Measurements from ENCODE around the gene PCGF2.
"Not testable (repeated sequence)": the region's sequence is repeated elsewhere in the genome, so short reads cannot be mapped to it uniquely, and the experiment has no call there.

The PCGF2 gene

DNA sequence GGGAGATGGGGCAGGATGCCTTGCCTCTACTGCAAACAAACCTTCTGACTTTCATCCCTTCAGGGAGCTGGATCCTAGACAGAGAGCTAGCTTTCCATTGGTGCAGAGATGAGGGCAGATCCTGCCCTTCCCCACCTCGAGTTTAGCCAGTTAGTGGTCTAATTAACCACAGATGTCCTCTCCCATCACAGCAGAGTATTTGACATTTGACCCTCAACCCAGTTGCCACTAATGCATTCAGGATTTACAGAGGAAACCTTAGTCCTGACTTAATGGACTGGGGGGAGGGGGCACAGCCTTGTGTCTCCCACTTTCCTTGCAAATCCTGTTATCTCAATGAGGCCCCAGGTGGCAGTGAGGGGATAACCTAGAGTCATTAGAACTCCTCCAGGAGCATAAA lies 41.0 kb upstream of the PCGF2 start:
- TF ChIP-seq CTCF (IDR thresholded peaks at IDR 0.05; ENCODE audit: extremely low read depth, missing control alignments), result no peak
- no peak for DNase-seq (ENCODE audit: low spot score)

DNA sequence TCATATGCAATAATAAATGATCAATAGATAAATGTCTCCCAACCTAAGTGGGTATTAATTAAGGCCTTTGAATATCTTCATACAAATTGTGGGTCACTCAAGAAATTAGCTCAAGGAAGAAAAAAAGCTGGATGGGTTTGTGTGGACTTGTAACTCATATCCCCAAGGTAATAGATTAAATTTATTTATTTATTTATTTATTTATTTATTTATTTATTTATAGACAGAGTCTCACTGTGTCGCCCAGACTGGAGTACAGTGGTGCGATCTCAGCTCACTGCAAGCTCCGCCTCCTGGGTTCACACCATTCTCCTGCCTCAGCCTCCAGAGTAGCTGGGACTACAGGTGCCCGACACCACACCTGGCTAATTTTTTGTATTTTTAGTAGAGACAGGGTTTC lies 39.9 kb upstream of the PCGF2 start:
- DNase-seq (ENCODE audit: low spot score), result not testable (repeated sequence)

DNA sequence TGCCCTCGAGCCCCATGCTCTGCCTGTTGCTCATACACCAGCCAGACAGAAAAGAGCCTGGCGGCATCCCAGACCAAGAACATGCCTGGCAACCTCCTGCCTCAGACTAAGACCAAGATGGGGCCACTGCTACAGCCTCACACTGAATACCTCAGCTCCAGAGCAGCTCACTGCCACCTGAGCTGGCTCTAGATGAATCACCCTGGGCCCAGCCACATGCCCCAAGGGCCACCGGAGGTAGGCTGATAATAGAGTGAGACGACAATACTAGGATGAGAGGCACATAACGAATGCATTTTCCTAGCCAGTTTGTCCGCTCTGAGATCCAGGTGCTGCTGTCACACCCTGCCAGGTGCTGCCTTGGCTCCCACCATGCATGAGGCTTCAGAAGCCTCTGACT lies 38.2 kb upstream of the PCGF2 start:
- no peak for TF ChIP-seq CTCF (IDR thresholded peaks at IDR 0.05; ENCODE audit: extremely low read depth, missing control alignments)
- no peak for DNase-seq (ENCODE audit: low spot score)

GRCh38 chr17:38783227-38783626 lies 35.1 kb upstream of the PCGF2 start:
- no peak for DNase-seq (ENCODE audit: low spot score)
- TF ChIP-seq CTCF (IDR thresholded peaks at IDR 0.05; ENCODE audit: extremely low read depth, missing control alignments), result no peak

- DNase-seq (ENCODE audit: low spot score), result no peak
- no peak for TF ChIP-seq CTCF (IDR thresholded peaks at IDR 0.05; ENCODE audit: extremely low read depth, missing control alignments)
Measured at GRCh38 chr17:38779965-38780752, 32.0 kb upstream of the PCGF2 start.

DNA sequence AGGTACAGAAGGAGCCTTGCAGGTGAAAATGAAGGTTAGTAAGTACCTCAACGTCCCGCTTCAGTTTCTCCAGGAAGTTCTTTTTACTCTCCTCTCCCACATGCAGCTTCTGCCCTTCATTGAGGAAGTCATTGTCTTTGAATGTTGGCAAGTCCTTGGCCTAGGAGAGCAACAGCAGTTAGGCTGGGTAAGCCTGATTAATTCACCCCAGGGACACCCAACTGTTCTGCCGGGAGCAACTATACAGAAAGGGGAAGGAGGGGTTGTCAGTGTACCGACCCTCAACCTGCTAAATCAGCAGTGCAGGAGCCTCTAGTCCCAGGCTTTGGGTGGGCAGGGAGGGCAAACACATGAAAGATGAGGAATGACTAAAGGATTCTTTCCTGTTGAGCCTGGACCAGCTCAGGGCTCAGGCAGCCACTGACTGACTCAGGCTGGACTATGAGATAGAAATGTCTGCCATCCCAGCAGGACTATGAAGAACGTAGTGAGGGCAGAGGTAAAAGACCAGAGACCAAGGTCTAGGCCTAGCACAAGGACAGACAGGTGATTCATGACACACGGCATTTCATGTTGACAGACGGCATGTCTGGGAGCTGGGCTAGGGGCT lies 29.6 kb upstream of the PCGF2 start:
- no peak for TF ChIP-seq CTCF (IDR thresholded peaks at IDR 0.05; ENCODE audit: extremely low read depth, missing control alignments)
- no peak for DNase-seq (ENCODE audit: low spot score)

- TF ChIP-seq CTCF (IDR thresholded peaks at IDR 0.05; ENCODE audit: extremely low read depth, missing control alignments), result no peak
- no peak for DNase-seq (ENCODE audit: low spot score)
Measured at GRCh38 chr17:38773258-38773657, 25.1 kb upstream of the PCGF2 start.

- no peak for TF ChIP-seq CTCF (IDR thresholded peaks at IDR 0.05; ENCODE audit: extremely low read depth, missing control alignments)
- DNase-seq (ENCODE audit: low spot score), result no peak
Measured at GRCh38 chr17:38768417-38768816, 20.3 kb upstream of the PCGF2 start.
